ENCODE results near the gene FOXM1. TPM values are rescaled to one million over a fixed set of nuclear protein-coding genes. Genes with fewer than 3 reads are reported as not detected.
"Not testable (repeated sequence)": the region's sequence is repeated elsewhere in the genome, so short reads cannot be mapped to it uniquely, and the experiment has no call there.

Gene FOXM1
- total RNA-seq, 2 donors from 2014 or later: 48.9 to 155 TPM

- not testable (repeated sequence) for H3K9me3 Mint-ChIP-seq; H3K4me1 Mint-ChIP-seq (ENCODE audit: low read depth in 2 of 2); DNase-seq (ENCODE audit: low spot score); H3K27ac Mint-ChIP-seq; H3K27me3 Mint-ChIP-seq; H3K4me3 Mint-ChIP-seq; ATAC-seq
- peaks cover 12% of the 10 kb centered on the region for H3K36me3 Mint-ChIP-seq
These were observed 13.6 kb downstream of the FOXM1 start for GRCh38 chr12:2863402-2863801.

GRCh38 chr12:2862876-2863275, 14.1 kb downstream of the FOXM1 start:
- ATAC-seq: no peak
- peaks cover 12% of the 10 kb centered on the region for H3K36me3 Mint-ChIP-seq

GRCh38 chr12:2860170-2860569, 16.8 kb downstream of the FOXM1 start:
- Mint-ChIP-seq H3K4me3 (no peak overlapping the region), H3K4me1 (ENCODE audit: low read depth in 2 of 2) (no peaks in the 10 kb centered on the region), H3K27ac (no peak overlapping the region), H3K36me3 (peaks cover 7% of the 10 kb centered on the region), H3K9me3 (no peaks in the 10 kb centered on the region), H3K27me3 (no peaks in the 10 kb centered on the region)
- ATAC-seq (no peak), DNase-seq (ENCODE audit: low spot score) (no peak)

More at GRCh38 chr12:2862876-2863275, 14.1 kb downstream of the FOXM1 start:
- no peak for DNase-seq (ENCODE audit: low spot score)
- H3K27ac Mint-ChIP-seq: no peak overlapping the region
- H3K4me1 Mint-ChIP-seq (ENCODE audit: low read depth in 2 of 2): peaks cover 4 to 5% of the 10 kb centered on the region in 2 donors
- no peaks in the 10 kb centered on the region for H3K9me3 Mint-ChIP-seq
- no peak overlapping the region for H3K4me3 Mint-ChIP-seq
- no peaks in the 10 kb centered on the region for H3K27me3 Mint-ChIP-seq

GRCh38 chr12:2858944-2859421, 18.0 kb downstream of the FOXM1 start:
- H3K4me1 Mint-ChIP-seq (ENCODE audit: low read depth in 2 of 2): no peaks in the 10 kb centered on the region
- ATAC-seq (peak in 1 of 2 donors; percentile 10), DNase-seq (ENCODE audit: low spot score) (no peak)
- no peaks in the 10 kb centered on the region for H3K9me3 Mint-ChIP-seq
- H3K36me3 Mint-ChIP-seq: peaks cover 7% of the 10 kb centered on the region
- H3K4me3 Mint-ChIP-seq: no peak overlapping the region
- H3K27me3 Mint-ChIP-seq: no peaks in the 10 kb centered on the region
- H3K27ac Mint-ChIP-seq: no peak overlapping the region

GRCh38 chr12:2858334-2858733, 18.6 kb downstream of the FOXM1 start:
- Mint-ChIP-seq H3K27ac (no peak overlapping the region), H3K9me3 (no peaks in the 10 kb centered on the region), H3K4me3 (no peak overlapping the region), H3K4me1 (ENCODE audit: low read depth in 2 of 2) (no peaks in the 10 kb centered on the region), H3K27me3 (no peaks in the 10 kb centered on the region), H3K36me3 (peaks cover 7% of the 10 kb centered on the region)
- DNase-seq (ENCODE audit: low spot score): no peak
- ATAC-seq: no peak

GRCh38 chr12:2857576-2857975, 19.4 kb downstream of the FOXM1 start:
- no peaks in the 10 kb centered on the region for H3K27me3 Mint-ChIP-seq
- no peak overlapping the region for H3K27ac Mint-ChIP-seq
- H3K4me3 Mint-ChIP-seq: no peak overlapping the region
- DNase-seq (ENCODE audit: low spot score) (no peak), ATAC-seq (no peak)
- peaks cover 7% of the 10 kb centered on the region for H3K36me3 Mint-ChIP-seq
- H3K4me1 Mint-ChIP-seq (ENCODE audit: low read depth in 2 of 2): no peaks in the 10 kb centered on the region
- H3K9me3 Mint-ChIP-seq: no peaks in the 10 kb centered on the region

- Mint-ChIP-seq H3K27me3 (no peaks in the 10 kb centered on the region), H3K27ac (no peak within 1 kb of the TSS), H3K36me3 (peaks cover 7% of the 10 kb centered on the region), H3K9me3 (no peaks in the 10 kb centered on the region), H3K4me1 (ENCODE audit: low read depth in 2 of 2) (no peaks in the 10 kb centered on the region), H3K4me3 (no peak within 1 kb of the TSS)
- DNase-seq (ENCODE audit: low spot score) (no peak), ATAC-seq (no peak)
These were observed 19.9 kb downstream of the FOXM1 start, which contains the start of gene TEX52 for GRCh38 chr12:2857021-2857431. Gene TEX52 (minus strand): TSS chr12:2857039. CDS start chr12:2857026, 13 bp downstream.

GRCh38 chr12:2856051-2856450, 20.9 kb downstream of the FOXM1 start:
- H3K4me1 Mint-ChIP-seq (ENCODE audit: low read depth in 2 of 2): no peaks in the 10 kb centered on the region
- H3K27me3 Mint-ChIP-seq: no peaks in the 10 kb centered on the region
- H3K27ac Mint-ChIP-seq: no peak overlapping the region
- DNase-seq (ENCODE audit: low spot score): no peak
- H3K36me3 Mint-ChIP-seq: peaks cover 7% of the 10 kb centered on the region
- peak in 1 of 2 donors; percentile 28 for ATAC-seq
- no peak overlapping the region for H3K4me3 Mint-ChIP-seq
- no peaks in the 10 kb centered on the region for H3K9me3 Mint-ChIP-seq

GRCh38 chr12:2855546-2855945, 21.4 kb downstream of the FOXM1 start:
- Mint-ChIP-seq H3K27ac (no peak overlapping the region), H3K4me3 (no peak overlapping the region), H3K4me1 (ENCODE audit: low read depth in 2 of 2) (no peaks in the 10 kb centered on the region), H3K36me3 (peaks cover 7% of the 10 kb centered on the region), H3K9me3 (no peaks in the 10 kb centered on the region), H3K27me3 (no peaks in the 10 kb centered on the region)
- no peak for ATAC-seq
- DNase-seq (ENCODE audit: low spot score): no peak

- DNase-seq (ENCODE audit: low spot score) (no peak), ATAC-seq (no peak)
- Mint-ChIP-seq H3K27ac (no peak overlapping the region), H3K9me3 (no peaks in the 10 kb centered on the region), H3K36me3 (peaks cover 2% of the 10 kb centered on the region), H3K27me3 (no peaks in the 10 kb centered on the region), H3K4me1 (ENCODE audit: low read depth in 2 of 2) (no peaks in the 10 kb centered on the region), H3K4me3 (no peak overlapping the region)
These were observed 22.1 kb downstream of the FOXM1 start for GRCh38 chr12:2854669-2855453.

- no peaks in the 10 kb centered on the region for H3K9me3 Mint-ChIP-seq
- H3K36me3 Mint-ChIP-seq: no peaks in the 10 kb centered on the region
- no peaks in the 10 kb centered on the region for H3K4me1 Mint-ChIP-seq (ENCODE audit: low read depth in 2 of 2)
- no peak for DNase-seq (ENCODE audit: low spot score)
- no peak overlapping the region for H3K27ac Mint-ChIP-seq
- no peaks in the 10 kb centered on the region for H3K27me3 Mint-ChIP-seq
- H3K4me3 Mint-ChIP-seq: no peak overlapping the region
- ATAC-seq: peak; percentile 55 to 76
These were observed 23.3 kb downstream of the FOXM1 start for GRCh38 chr12:2853626-2854025.

GRCh38 chr12:2851931-2852330, 25.0 kb downstream of the FOXM1 start:
- H3K27me3 Mint-ChIP-seq: no peaks in the 10 kb centered on the region
- no peak for ATAC-seq
- no peak for DNase-seq (ENCODE audit: low spot score)
- H3K36me3 Mint-ChIP-seq: no peaks in the 10 kb centered on the region
- H3K27ac Mint-ChIP-seq: no peak overlapping the region
- H3K4me3 Mint-ChIP-seq: no peak overlapping the region
- H3K9me3 Mint-ChIP-seq: no peaks in the 10 kb centered on the region
- no peaks in the 10 kb centered on the region for H3K4me1 Mint-ChIP-seq (ENCODE audit: low read depth in 2 of 2)

GRCh38 chr12:2845280-2845679, 31.7 kb downstream of the FOXM1 start:
- Mint-ChIP-seq H3K27me3 (no peaks in the 10 kb centered on the region), H3K4me1 (ENCODE audit: low read depth in 2 of 2) (no peaks in the 10 kb centered on the region), H3K36me3 (no peaks in the 10 kb centered on the region), H3K9me3 (no peaks in the 10 kb centered on the region), H3K27ac (no peak overlapping the region), H3K4me3 (no peak overlapping the region)
- ATAC-seq: no peak
- no peak for DNase-seq (ENCODE audit: low spot score)

- Mint-ChIP-seq H3K4me3 (no peak overlapping the region), H3K9me3 (no peaks in the 10 kb centered on the region), H3K27ac (no peak overlapping the region)
These were observed 32.2 kb downstream of the FOXM1 start for GRCh38 chr12:2844786-2845185.

More at GRCh38 chr12:2844786-2845185, 32.2 kb downstream of the FOXM1 start:
- Mint-ChIP-seq H3K4me1 (ENCODE audit: low read depth in 2 of 2) (peaks cover 0 to 2% of the 10 kb centered on the region in 2 donors), H3K27me3 (no peaks in the 10 kb centered on the region), H3K36me3 (no peaks in the 10 kb centered on the region)
- DNase-seq (ENCODE audit: low spot score): no peak
- ATAC-seq: no peak

All from natural killer cell treated with Interleukin-12 subunit alpha and Interleukin-12 subunit beta and Interleukin-15 and Interleukin-18, amount 100 ng/mL, for 72 hours (primary cell).